GM18519 (cell line): Measurements from ENCODE around the gene LIN9.
A peak's percentile ranks its signal among the peaks of the same experiment; 100 is the strongest.

ENCODE experiments used
- ATAC-seq: cut with Tn5 transposase; IDR thresholded peaks from one replicate; pipeline ENCODE4 v1.9.1; 2021; ENCODE audit warnings: mild to moderate bottlenecking, moderate library complexity; ENCODE audit not compliant: unreplicated experiment, low FRiP score

LIN9 gene

DNA sequence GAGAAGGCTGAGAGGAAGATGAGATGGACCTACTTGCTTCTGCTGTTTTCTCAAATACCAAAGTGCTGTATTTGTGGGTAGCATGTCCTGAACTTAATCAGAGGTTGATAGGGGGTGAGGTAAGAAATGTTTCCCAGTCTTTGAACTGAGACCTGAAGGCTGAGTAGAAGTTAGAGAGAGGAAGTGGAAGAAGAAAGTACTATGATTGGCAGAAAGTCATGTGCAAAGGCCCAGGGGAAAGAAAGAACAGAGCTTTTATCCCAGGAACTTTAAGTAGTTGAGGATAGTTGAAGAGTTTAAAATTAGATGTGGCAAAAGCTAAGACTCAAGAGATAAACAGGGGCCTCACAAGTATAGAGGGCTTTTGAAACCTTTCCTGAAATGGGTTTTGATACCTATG, 15.5 kb upstream of the LIN9 start:
- no peak for ATAC-seq

DNA sequence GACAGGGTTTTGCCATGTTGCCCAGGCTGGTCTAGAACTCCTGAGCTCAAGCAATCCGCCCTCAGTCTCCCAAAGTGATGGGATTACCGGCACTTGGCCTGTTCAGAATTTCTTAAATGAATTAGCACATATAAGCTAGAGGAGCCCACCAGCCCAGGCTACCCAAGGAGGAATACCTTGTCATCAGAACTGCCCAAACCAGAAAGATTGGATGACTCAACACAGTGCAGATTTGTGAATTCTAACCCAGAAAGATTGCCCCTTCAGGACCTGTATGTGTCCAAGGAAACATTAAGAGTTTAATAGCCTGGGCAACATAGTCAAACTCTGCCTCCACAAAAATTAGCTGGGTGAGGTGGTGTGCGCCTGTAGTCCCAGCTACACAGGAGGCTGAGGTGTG, 14.0 kb upstream of the LIN9 start:
- ATAC-seq: no peak

DNA sequence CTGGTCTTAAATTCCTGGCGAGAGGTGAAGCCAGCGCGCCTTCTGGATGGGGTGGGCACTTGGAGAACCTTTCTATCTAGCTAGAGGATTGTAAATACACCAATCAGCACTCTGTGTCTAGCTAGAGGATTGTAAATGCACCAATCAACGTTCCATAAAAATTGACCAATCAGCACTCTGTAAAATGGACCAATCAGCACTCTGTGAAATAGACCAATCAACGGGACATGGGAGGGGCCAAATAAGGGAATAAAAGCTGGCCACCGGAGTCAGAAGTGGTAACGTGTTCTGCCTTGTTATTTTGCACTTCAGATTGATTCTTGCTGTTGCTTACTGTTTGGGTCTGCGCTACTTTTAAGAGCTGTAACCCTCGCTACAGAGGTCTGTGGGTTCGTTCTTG, 12.0 kb upstream of the LIN9 start:
- ATAC-seq: no peak

DNA sequence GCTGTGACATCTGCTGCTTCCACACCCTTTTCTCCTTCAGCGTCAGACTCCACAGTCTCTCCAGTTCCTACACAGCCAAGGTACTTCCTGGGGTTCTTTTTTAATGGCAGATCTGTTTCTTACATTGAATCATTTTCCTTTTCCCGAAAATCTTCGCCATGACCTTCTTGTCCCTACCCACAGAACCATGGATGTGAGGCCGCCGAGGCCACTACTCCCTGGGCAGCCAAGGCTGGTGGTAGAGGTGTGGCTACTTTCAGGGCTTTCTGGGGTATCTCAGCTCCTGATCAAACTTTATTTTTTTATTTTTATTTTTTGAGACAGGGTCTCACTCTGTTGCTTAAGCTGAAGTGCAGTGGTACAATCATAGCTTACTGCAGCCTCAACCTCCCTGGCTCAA, 9.5 kb upstream of the LIN9 start:
- ATAC-seq: no peak

DNA sequence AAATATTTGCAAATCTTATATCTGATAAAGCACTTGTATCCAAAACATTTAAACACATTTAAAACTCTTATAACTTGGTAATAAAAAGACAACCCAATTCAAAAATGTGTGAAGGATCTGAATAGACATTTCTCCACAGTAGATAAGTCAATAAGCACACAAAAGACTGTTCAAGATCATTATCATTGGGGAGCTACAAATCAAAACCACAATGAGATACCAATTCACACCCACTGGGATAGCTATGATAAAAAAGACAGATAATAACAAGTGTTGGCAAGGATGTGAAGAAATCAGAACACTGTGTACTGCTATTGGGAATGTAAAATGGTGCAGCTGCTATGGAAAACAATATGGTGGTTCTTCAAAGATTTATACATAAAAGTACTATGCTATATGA, 5.1 kb upstream of the LIN9 start:
- ATAC-seq: no peak

DNA sequence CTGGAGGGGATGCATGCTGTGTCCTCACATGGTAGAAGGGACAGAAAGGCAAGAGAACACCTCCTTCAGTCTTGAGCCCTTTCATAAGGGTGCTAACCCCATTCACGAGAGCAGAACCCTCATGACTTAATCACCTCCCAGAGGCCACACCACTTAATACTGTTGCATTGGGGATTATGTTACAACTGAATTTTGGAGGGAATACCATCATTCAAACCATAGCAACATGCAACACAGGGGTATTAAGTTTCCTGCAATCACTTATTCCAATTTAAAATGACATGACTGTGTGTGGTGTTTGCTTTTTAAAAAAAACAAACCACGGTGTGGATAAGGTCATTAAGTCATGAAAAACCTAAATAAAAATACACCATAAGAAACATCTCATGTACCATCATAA, 3.1 kb upstream of the LIN9 start:
- no peak for ATAC-seq

DNA sequence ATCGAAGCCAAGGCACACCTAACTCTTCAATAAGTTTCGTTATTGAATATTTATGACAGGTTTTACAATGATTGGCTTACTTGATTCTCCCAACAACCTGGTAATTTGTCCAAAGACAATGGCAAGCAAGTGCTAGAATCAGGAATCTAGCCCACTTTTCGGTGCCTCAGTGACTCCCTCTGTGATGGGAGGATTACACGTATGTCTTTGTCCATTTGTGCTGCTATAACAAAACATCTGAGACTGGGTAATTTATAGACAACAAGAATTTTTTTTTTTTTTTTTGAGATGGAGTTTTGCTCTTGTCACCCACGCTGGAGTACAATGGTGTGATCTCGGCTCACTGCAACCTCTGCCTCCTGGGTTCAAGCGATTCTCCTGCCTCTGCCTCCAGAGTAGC, 2.4 kb upstream of the LIN9 start:
- ATAC-seq: no peak

DNA sequence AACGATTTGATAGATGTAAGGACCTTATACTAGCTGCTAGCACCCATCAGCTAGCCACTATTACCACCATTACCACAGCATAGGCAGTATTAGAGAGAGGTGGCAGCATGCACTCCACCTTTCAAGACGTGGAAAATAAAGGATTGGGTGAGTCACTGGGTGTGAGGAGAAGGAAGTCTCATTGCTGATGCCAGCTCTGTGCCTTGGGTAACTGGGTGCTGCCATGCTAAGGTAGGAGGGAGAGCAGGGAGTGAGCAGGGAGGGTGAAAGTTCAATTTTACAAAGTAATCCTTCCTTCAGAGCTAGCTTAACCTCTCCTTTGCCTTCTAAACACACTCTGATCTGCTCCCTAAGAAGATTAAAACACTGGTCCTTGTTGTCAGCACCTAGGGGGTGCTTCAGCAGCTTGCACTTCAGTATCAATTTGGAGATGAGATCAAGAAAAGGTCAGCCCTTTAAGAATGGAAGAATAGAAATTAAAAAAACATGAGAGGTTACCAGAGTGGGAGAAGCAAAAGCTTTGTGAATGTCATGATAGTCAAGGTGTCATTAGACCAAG, 1.8 kb upstream of the LIN9 start:
- no peak for ATAC-seq

DNA sequence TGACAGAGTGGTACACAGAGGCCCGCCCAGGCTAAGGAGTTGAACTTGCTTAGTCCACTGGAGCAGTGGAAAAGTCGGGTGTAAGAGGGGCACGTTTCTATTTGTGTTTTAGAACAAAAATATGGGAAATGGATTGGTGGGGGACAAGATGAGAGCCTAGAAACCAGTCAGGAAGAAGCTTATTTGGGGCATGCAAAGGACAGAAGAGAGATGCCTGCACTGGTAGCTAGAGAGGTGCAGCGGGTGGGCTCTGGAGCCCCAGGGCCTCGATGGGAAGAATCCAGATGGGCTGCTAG, 1.2 kb upstream of the LIN9 start:
- no peak for ATAC-seq

DNA sequence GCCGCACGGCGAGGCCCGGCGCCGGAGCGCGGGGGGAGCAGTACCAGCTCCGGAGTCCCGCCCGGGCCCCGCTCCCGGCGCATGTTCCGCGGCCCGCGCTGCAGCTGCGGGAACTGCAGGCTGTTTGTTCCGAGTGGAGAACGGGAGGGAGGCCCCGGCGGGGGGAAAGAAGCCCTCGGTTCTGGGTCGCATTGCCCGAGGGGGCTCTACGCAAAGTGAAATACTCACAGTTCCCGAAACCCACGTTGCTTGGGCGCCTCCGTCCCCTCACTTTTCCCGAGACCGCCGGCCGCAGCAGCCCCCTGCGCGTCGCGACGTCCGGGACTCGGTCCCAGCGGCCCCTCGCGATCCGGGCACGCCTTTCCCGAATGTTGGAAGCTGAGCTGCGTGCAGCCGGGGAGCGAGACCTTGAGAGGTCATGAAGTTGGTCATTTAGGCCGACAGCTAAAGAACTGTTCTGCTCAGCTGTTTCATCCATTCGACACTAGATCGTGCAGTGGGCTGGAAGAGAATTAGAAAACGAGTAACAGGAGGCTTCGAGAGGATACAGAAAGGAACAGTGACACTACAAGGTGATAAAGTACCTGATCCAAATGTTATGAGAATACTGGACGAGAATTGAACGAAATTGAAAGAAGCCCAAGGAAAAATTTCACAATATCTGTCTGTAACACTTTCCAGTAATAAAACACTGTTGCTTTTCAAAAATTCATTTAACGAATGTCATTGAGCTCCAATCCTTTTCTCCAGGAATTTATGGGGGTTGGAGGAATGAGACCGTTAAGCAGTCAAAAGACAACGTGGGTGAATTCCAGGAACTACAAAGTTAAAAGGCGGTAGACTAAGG, 657 bp upstream of the LIN9 start:
- peak; percentile 38 for ATAC-seq

DNA sequence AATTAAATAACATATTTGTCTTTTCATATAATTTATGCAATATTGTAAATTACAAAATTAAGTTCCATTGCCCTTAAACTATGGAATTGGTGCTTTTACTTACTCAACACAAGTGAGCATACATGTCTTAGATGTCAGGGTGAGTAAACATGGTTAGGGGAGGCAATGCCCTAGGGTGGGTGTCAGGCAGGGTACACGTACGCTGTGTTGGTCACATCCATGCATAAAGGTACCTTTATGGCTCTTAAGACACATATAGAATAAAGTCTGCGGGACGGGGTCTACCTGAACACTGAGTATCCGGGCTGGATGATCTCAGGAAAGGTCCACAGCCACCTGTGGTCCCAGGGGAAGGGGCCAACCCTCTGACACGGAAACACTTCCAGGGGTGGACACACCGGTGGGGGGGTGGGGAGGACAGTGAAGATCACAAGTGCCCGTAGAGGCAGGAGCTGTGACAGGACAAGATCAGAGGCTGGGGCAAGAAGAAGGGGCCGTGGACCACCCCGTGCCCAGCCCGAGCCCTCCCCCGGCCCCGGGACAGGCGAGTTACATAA, 720 bp downstream of the LIN9 start:
- peak; percentile 5 for ATAC-seq

DNA sequence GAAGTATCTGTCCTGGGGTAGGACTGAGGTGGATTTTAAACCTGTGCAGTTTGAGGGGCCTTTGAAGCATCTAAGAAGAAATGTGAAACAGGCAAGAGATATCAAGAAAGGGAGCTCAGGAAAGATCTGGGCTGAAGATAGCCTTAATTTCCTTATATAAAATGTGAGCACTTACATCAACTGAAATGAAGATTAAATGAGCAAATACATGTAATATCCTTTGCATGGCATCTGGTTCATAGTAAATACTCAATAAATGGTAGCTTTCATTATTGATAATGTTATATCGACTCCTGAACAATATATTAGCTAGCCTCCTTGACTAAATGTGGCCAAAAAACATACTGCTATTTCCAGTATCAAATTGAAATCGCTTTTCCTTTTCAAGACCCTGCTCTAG, 2.5 kb downstream of the LIN9 start:
- ATAC-seq: no peak

DNA sequence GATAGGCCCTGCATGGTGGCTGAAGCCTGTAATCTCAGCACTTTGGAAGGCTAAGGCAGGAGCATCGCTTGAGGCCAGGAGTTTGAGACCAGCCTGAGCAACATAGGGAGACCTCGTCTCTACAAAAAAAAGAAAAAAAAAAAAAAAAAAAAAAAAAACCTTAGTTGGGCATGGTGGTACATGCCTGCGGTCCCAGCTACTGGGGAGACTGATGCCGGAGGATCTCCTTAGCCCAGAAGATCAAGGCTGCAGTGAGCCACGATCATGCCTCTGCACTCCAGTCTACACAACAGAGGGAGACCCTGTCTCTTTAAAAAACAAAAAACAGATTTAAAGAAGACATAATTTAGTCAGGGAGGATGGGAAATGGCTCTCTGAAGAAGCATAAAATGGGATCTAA, 3.8 kb downstream of the LIN9 start:
- ATAC-seq: no peak

DNA sequence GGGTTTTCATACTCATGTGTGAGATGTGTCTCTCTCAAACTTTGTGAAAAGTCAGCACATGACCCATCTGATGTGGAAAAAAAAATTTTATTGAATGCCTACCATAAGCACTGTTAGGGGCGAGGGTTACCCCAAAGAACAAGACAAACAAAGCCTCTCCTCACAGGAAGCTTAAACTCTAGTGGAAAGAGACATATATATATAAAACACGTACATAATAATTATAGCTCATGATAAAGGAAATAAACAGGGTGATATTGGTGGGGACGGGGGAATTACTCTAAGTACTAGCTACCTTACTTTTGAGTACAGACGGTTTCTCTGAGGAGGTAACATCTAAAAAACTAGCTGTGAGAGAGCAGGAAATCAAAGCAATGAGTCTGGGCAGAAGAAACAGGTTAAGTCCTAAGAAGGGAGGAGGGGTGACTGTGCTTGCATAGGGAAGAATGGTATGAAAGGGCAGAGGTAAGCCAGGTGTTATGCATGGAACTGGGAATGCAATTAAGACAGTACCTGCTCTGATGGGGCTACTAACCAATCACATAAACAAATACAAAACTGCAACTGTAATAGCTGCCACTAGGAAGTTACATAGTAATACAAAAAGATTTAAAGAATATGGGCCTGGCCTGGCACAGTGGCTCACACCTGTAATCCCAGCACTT, 4.5 kb downstream of the LIN9 start:
- ATAC-seq: no peak

DNA sequence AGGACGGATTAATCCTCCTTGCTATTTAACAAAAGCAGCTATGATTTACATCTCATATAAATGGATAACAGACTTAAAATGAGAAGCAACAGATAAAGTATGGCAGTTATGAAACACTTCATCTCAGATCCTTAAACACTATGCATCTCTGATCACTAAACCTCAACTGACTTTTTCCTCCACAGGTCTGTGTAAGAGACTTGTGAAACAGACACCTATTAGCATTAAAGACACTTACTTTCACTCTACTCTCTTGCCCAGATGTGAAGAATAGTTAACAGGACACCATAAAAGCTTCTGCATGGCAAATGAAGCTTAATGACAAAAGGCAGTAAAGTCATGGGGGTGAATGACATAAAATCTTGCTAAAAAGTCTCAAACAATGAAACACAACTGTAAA, 6.2 kb downstream of the LIN9 start:
- ATAC-seq: no peak

DNA sequence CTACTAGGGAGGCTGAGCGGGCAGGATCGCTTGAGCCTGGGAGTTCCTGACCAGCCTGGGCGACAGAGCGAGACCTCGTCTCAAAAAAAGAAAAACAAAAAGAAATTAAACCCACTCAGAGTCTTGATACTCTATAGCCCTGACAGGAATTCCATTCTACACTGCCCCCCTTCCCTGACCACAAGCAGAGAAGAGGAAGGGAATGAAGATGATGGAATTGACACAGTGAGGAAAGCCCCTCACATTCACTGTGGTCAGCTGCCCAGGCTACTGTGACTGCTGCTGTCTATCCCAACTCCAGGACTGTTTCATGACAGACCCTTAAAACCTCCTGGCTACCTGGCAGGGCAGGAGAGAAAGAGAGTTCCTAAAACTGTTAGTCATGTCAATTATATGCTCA, 12.1 kb downstream of the LIN9 start:
- no peak for ATAC-seq

DNA sequence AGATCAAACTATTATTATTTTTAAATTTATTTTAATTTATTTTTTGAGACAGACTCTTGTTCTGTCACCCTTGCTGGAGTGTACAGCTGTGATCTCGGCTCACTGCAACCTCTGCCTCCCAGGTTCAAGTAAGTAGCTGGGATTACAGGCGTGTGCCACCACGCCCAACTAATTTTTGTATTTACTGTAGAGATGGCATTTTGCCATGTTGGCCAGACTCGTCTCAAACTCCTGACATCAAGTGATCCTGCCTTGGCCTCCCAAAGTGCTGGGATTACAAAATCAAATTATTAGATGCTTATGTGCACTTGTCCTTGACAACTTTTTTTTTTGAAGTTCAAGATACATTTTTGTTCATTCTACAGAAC, 15.4 kb downstream of the LIN9 start:
- ATAC-seq: no peak

DNA sequence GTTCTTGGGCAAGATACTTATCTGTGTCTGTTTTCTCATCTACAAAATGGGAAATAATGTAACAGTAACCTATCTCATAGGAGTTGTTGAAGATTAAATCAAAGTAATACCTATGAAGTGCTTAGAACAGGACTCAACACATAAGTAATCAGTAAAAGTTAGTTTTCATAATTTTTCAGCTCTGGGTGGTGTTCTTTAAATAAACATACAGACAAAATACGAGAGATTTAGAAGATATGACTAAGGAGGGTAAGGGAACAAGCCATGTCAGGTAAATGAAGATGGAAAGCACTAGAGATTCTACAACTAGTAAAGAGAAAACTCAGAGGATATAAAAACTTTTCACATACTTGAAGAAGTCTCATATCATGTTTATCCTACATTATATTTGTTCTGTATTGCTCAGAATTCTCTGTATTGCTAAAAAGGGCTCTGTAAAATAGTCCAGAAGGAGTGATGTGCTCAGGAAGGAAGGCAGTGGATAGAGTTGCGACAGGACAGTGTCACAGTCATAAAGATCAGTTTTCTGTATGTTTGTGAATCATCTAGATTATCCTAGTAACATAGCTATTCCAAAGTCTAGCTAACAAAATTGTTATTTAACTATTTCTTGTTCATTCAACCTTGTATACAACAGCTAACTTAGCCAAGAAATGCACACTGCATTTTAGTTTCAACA, 16.0 kb downstream of the LIN9 start:
- ATAC-seq: no peak

DNA sequence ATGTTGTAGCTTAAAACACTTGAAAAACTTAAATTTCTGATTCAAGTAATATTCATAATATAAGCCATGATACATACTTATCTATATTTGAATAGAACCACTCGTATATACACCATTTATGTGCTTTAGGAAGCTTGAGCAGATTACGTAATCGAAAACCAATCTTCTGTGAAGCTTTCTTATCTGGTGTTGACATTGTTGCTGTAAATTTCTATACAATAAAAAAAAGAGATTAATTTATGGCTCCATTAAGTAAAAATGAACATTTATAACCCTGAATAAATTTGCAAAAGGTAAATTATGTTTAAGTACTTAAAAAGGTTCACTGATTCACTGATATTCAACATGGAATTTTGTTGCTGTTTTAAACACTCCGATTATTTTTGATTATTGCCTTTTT, 21.4 kb downstream of the LIN9 start:
- ATAC-seq: no peak

DNA sequence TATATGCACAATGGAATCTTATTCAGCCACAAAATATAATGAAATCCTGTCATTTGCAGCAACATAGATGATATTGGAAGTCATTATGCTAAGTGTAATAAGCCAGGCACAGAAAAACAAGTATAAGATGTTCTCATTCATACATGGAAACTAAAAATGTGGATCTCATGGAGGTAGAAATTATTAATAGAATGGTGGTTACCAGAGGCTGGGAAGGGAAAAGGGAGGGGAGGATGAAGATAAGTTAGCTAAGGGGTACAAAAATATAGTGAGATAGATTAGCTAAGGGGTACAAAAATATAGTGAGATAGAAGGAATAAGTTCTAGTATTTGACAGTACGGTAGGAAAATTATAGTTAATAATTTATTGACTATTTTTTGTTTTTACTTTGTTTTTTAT, 27.9 kb downstream of the LIN9 start:
- ATAC-seq: no peak

DNA sequence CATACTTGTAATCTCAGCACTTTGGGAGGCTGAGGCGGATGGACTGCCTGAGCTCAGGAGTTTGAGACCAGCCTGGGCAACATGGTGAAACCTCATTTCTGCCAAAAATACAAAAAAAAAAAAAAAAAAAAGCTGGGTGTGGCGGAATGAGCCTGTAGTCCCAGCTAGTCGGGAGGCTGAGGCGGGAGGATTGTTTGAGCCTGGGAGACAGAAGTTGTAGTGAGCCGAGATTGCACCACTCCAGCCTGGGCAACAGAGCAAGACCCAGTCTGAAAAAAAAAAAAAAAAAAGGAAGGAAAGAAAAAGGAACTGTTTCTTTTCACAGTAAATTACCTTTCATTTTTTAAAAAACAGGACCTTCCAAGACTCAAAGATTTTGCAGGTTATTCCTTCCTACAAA, 29.5 kb downstream of the LIN9 start:
- no peak for ATAC-seq
